22Rv1 (cell line): ENCODE measurements around the gene C2orf15.

Experiments
- ZFX ChIP-seq: fragments of 450-650 bp; IDR thresholded peaks from 2 replicates; pipeline ENCODE4 v1.6.1; 2017; ENCODE audit warnings: antibody characterized with exemption, borderline replicate concordance
- TF ChIP-seq, protein P1 (sequence below): fragments of 450-650 bp; IDR thresholded peaks from 2 replicates; pipeline ENCODE4 v1.5.1; 2017; ENCODE audit warnings: mild to moderate bottlenecking

GRCh38 chr2:99106913-99107312 is 34.6 kb upstream of the C2orf15 start:
- TF ChIP-seq, protein P1, sequence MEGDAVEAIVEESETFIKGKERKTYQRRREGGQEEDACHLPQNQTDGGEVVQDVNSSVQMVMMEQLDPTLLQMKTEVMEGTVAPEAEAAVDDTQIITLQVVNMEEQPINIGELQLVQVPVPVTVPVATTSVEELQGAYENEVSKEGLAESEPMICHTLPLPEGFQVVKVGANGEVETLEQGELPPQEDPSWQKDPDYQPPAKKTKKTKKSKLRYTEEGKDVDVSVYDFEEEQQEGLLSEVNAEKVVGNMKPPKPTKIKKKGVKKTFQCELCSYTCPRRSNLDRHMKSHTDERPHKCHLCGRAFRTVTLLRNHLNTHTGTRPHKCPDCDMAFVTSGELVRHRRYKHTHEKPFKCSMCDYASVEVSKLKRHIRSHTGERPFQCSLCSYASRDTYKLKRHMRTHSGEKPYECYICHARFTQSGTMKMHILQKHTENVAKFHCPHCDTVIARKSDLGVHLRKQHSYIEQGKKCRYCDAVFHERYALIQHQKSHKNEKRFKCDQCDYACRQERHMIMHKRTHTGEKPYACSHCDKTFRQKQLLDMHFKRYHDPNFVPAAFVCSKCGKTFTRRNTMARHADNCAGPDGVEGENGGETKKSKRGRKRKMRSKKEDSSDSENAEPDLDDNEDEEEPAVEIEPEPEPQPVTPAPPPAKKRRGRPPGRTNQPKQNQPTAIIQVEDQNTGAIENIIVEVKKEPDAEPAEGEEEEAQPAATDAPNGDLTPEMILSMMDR = no peak
- no peak for TF ChIP-seq ZFX
